CD4-positive, alpha-beta T cell treated with Interleukin-17A for 4 hours (primary cell): ENCODE results near the gene ABCB1.

Source experiments
- DNase-seq: peaks from one replicate; pipeline ENCODE4 v3.0.0-alpha.2; 2020; ENCODE audit warnings: mixed read lengths

ABCB1 gene

DNA sequence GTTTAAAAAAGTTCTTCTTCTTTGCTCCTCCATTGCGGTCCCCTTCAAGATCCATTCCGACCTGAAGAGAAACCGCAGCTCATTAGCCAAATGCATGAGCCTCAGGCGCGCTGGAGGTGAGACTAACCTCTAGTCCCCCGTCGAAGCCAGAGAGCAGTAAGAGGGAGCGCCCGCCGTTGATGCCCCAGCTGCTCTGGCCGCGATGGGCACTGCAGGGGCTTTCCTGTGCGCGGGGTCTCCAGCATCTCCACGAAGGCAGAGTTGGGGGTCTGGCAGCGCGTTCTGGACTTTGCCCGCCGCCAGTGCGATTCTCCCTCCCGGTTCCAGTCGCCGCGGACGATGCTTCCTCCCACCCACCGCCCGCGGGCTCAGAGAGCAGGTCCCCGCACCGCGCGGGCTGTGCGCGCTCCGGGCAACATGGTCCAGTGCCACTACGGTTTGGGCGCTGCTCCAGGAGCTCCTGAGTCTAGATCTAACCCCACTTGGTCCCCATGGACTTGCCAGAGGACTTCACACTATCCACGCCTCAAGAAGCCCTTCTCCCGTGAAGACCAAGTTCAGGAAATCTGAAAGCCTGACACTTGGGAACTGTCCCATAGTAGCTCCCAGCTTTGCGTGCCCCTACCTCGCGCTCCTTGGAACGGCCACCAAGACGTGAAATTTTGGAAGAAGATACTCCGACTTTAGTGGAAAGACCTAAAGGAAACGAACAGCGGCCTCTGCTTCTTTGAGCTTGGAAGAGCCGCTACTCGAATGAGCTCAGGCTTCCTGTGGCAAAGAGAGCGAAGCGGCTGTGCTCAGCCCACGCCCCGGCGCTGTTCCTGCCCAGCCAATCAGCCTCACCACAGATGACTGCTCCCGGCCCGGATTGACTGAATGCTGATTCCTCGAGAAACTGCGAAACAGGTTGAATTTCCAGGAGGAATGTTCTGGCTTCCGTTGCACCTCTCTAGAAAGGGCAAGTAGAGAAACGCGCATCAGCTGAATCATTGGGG lies at the start of gene ABCB1:
Gene ABCB1, minus strand, starts transcription at position 755 of the 995 bp plus-strand sequence. Its CDS starts 700 bp downstream, at position 55.
- peak; percentile 72 for DNase-seq

GRCh38 chr7:87648316-87648715 lies 47.6 kb upstream of the ABCB1 start:
- no peak for DNase-seq

- no peak for DNase-seq
Measured at GRCh38 chr7:87645446-87645845, 44.8 kb upstream of the ABCB1 start.

DNA sequence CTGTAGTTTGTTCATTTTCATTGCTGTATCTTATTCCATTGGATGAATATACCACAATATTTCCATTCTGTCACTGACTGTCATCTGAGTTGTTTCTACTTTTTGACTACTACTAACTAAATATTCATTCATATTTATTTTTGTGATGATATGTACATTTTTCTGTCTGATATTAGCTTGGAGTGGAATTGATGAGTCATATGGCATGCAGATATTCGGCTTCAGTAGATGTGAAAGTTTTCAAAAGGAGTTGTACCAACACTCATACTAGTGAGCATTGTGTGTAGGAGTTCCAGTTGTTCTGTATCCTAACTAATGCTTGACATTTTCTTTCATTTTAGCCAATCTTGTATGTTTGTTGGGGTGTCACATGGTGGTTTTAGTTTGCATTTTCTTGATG lies 35.2 kb upstream of the ABCB1 start:
- no peak for DNase-seq

- peak; percentile 41 for DNase-seq
Measured at GRCh38 chr7:87628780-87629569, 28.3 kb upstream of the ABCB1 start.

- no peak for DNase-seq
Measured at GRCh38 chr7:87627634-87627994, 26.9 kb upstream of the ABCB1 start.

GRCh38 chr7:87625101-87625500 lies 24.4 kb upstream of the ABCB1 start:
- no peak for DNase-seq

- DNase-seq, result no peak
Measured at GRCh38 chr7:87624628-87625027, 23.9 kb upstream of the ABCB1 start.

- DNase-seq, result no peak
Measured at GRCh38 chr7:87615197-87615596, 14.5 kb upstream of the ABCB1 start.

- DNase-seq, result no peak
Measured at GRCh38 chr7:87609916-87610315, 9.2 kb upstream of the ABCB1 start.

DNA sequence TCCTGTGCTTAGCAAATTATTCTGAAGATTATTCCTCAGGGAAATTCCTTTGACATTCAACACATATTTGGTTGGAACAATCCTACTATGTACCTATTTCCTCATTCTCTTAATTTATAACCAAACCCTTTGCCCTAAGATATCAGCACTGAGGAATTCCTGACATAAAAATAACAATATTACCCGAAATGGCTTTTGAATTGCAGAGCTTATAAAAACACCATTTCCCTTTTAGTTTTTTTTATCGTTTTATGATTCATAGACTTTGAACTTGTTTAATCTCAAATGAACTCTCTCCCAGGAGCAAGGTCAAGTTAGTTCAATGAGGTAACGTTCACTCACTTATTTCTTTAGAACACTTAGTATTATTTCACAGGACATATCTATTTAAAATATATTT lies 7.7 kb upstream of the ABCB1 start:
- no peak for DNase-seq

- DNase-seq, result no peak
Measured at GRCh38 chr7:87604264-87604663, 3.6 kb upstream of the ABCB1 start.

- peak; percentile 56 for DNase-seq
Measured at GRCh38 chr7:87599336-87599735, 1.3 kb downstream of the ABCB1 start.

- DNase-seq, result no peak
Measured at GRCh38 chr7:87598234-87599009, 2.3 kb downstream of the ABCB1 start.

- no peak for DNase-seq
Measured at GRCh38 chr7:87596696-87597095, 4.0 kb downstream of the ABCB1 start.

- DNase-seq, result no peak
Measured at GRCh38 chr7:87596136-87596535, 4.5 kb downstream of the ABCB1 start.

GRCh38 chr7:87592300-87592699 lies 8.4 kb downstream of the ABCB1 start:
- DNase-seq, result no peak

DNA sequence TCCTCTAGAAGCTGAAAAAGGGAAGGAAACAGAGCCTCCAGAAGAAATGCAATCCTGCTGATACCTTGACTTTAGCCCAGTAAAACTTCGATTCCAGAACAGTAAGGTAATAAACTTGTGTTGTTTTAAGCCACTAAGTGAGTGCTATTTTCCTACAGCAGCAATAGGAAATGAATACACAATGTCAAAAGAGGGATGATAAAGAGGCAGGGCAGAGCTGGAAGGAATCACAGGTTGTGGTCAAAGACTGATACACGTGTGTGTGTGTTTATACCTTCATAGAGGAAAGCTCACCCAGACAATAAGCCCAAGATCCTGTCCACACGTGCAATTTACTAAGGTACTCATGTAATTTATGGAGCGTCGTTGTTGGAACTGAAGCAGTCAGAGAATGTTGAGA lies 9.5 kb downstream of the ABCB1 start:
- DNase-seq, result no peak

- DNase-seq, result no peak
Measured at GRCh38 chr7:87590578-87590977, 10.1 kb downstream of the ABCB1 start.

DNA sequence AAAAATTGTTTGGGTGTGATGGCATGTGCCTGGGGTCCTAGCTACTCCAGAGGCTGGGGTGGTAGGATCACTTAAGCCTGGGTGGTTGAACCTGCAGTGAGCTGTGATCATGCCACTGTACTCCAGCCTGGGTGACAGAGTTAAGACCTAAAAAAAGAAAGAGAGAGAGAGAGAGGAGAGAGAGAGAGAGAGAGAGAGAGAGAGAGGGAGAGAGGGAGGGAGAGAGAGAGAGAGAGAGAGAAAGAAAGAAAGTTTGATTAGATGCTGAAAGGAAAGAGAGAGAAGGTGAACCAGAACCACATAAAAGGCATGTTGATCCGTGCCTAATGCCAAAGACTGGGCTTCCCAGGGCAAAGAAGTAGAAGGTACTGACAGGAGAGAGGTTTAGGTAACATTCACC lies 11.1 kb downstream of the ABCB1 start:
- no peak for DNase-seq

DNA sequence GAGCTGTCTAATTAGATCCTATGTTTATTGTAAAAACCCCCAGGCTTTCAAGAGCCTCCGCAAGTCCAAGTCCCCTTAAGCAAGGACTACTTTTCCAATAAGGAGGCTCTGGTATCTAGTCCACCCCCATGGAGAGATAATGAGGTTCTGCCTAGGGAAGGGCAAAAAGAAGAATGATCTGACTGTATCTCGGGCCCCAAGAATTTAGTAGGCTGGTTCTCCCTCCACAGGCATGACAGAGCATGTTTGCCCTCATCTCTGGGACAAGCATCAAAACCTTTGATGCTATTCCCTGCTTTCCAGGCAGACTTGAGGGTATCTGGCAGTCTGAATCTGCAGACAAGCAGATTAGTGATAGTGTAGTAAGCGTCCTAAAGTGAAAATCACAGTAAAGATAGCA lies 19.0 kb downstream of the ABCB1 start:
- no peak for DNase-seq

- no peak for DNase-seq
Measured at GRCh38 chr7:87580636-87581035, 20.0 kb downstream of the ABCB1 start.

- DNase-seq, result no peak
Measured at GRCh38 chr7:87575521-87575920, 25.2 kb downstream of the ABCB1 start.
